ENCODE results near the gene AWAT1.

DNA sequence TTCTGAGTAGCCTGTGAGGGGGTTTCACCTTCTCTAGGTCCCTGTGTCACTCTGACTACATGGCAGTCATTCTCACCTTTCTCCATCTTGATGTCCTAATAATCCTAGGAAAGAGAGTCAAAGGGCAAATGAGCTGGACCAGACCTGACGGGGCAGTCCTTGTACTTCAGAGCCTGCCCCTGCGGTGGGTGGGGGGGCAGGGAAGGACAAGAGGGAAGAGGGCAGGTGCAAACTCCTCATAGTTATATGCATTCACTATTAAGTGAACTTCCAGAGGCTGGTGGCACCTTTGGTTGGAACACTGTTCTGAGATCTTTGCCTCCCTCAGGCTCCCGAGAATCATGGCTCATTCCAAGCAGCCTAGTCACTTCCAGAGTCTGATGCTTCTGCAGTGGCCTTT, at the start of gene AWAT1:
- TF ChIP-seq, protein P1, sequence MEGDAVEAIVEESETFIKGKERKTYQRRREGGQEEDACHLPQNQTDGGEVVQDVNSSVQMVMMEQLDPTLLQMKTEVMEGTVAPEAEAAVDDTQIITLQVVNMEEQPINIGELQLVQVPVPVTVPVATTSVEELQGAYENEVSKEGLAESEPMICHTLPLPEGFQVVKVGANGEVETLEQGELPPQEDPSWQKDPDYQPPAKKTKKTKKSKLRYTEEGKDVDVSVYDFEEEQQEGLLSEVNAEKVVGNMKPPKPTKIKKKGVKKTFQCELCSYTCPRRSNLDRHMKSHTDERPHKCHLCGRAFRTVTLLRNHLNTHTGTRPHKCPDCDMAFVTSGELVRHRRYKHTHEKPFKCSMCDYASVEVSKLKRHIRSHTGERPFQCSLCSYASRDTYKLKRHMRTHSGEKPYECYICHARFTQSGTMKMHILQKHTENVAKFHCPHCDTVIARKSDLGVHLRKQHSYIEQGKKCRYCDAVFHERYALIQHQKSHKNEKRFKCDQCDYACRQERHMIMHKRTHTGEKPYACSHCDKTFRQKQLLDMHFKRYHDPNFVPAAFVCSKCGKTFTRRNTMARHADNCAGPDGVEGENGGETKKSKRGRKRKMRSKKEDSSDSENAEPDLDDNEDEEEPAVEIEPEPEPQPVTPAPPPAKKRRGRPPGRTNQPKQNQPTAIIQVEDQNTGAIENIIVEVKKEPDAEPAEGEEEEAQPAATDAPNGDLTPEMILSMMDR (IDR thresholded peaks at IDR 0.05; ENCODE audit: poor library complexity), result no peak
- TF ChIP-seq EZH2 (IDR thresholded peaks at IDR 0.05; ENCODE audit: borderline replicate concordance), result no peak
